ENCODE results near the gene TSPAN5.

- TF ChIP-seq POLR2A (IDR thresholded peaks at IDR 0.05), result no peak
- TF ChIP-seq CTCF (IDR thresholded peaks at IDR 0.05), result no peak
Observed at GRCh38 chr4:98659741-98660462, 1.5 kb upstream of the TSPAN5 start.

All from stomach (tissue), 4 donors.